NB4 (cell line): ENCODE measurements around the gene XXYLT1.

Experiments used
- CTCF ChIP-seq: IDR thresholded peaks from one replicate; pipeline ENCODE4 v1.5.1; 2012; ENCODE audit warnings: low read depth, low read length
- MYC ChIP-seq: IDR thresholded peaks from 2 replicates; pipeline ENCODE4 v1.6.1; 2011; ENCODE audit warnings: low read depth, low read length

DNA sequence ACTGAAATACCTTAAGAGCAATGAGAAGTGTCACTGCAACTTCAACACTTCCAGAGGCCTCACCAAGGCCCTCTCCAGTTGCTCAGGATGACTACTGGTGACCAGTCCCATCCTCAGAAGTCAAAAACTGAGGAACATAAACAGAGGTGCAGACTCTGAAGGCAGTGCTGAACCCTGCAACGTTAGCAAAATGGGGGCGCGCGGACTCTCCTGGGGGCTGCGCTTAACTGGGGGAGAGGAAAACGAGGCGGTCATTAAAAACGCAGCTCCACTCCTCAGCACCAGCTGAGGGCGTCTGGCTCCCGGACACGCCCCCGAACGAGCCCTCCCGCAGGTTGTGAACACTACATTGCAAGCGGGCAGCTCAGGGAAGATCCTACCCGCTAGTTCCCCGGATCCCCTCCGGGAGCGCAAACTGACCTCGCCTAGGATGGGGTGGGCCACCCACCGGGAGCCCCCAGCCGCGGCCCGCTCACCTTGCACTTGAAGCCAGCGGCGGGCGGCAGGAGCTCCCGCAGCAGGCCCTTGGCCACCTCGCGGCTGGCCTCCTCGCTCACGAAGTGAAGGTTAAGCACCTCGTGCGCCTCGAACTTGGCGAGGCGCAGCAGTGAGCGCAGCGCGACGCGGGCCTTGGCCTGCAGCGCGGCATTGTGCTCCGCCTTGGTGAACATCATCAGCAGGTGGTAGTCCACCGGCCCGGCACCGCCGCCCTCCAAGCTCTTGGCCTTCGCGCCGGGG is 711 bp downstream of the XXYLT1 start:
- TF ChIP-seq MYC (peak; percentile 43), CTCF (no peak)
